ENCODE data around the gene BORCS5.

DNA sequence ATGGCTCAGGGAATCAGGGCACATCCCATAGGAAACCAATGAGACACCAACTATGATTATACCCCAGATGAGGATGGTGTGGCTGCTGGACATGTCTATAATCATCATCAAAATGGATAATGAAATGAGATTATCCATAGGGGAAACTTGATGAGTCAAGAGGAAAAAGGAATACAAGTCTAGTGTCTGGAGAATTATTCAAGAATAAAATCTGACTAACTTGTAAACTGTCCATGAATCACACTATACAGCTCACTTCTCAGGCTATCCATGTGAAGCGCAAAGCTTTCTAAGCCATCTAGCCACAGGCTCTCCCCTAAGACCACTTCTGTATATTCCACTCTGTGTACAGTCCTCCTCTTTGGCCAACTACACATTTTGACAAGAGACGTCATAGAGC lies 153.3 kb downstream of the BORCS5 start:
- TF ChIP-seq POLR2AphosphoS5 (IDR thresholded peaks at IDR 0.05; ENCODE audit: borderline replicate concordance, low read depth, low read length) (no peak), EZH2 (IDR thresholded peaks at IDR 0.05) (no peak), FOXP2 (optimal IDR thresholded peaks at IDR 0.05; ENCODE audit: control extremely low read depth, extremely low read length, insufficient read depth) (no peak)

Measured in SK-N-MC (cell line).